Urinary bladder (tissue), 4 donors: ENCODE results near the gene ASF1B. TPM values are rescaled to one million over a fixed set of nuclear protein-coding genes. Genes with fewer than 3 reads are reported as not detected.
"Not testable (repeated sequence)": the region's sequence is repeated elsewhere in the genome, so short reads cannot be mapped to it uniquely, and the experiment has no call there.

Experiments used
- DNase-seq: peaks from one replicate; pipeline ENCODE4 v3.0.0-alpha.2; 2015; ENCODE audit errors: extremely low spot score
- H3K27ac ChIP-seq: one replicate; pipeline ENCODE4 v1.5.1; 2013; ENCODE audit warnings: low read depth, mild to moderate bottlenecking, moderate library complexity
- H3K36me3 ChIP-seq: one replicate; pipeline ENCODE4 v1.6.1; 2013; ENCODE audit warnings: mild to moderate bottlenecking, moderate library complexity; ENCODE audit not compliant: insufficient read depth
- H3K4me1 ChIP-seq: one replicate; pipeline ENCODE4 v1.6.1; 2013; ENCODE audit warnings: mild to moderate bottlenecking, moderate library complexity; ENCODE audit not compliant: insufficient read depth
- H3K4me3 ChIP-seq: one replicate; pipeline ENCODE4 v1.5.1; 2013; ENCODE audit warnings: low read depth, low read length
- WGBS: extraction: QIAGEN DNeasy Blood & Tissue Kit; methylation state at CpG from one replicate; pipeline ENCODE4 v1.1.7; 2013; 5-methylcytosine and 5-hydroxymethylcytosine counted together
- polyA plus RNA-seq: library from polyadenylated mRNA; stranded (reverse); fragments of 200-250 nt; gene quantifications from one replicate; pipeline ENCODE4 v1.2.3, GENCODE V29; 2013
- total RNA-seq: library from RNA; depleted of rRNA; stranded (reverse); fragments of >200 nt; gene quantifications from one replicate; pipeline ENCODE4 v1.2.3, GENCODE V29; 2014
- donor health status: healthy with polysubstance abuse.
- donor health status: healthy.

The ASF1B gene
- total RNA-seq (6.7 TPM), polyA plus RNA-seq (1.2 TPM)

DNA sequence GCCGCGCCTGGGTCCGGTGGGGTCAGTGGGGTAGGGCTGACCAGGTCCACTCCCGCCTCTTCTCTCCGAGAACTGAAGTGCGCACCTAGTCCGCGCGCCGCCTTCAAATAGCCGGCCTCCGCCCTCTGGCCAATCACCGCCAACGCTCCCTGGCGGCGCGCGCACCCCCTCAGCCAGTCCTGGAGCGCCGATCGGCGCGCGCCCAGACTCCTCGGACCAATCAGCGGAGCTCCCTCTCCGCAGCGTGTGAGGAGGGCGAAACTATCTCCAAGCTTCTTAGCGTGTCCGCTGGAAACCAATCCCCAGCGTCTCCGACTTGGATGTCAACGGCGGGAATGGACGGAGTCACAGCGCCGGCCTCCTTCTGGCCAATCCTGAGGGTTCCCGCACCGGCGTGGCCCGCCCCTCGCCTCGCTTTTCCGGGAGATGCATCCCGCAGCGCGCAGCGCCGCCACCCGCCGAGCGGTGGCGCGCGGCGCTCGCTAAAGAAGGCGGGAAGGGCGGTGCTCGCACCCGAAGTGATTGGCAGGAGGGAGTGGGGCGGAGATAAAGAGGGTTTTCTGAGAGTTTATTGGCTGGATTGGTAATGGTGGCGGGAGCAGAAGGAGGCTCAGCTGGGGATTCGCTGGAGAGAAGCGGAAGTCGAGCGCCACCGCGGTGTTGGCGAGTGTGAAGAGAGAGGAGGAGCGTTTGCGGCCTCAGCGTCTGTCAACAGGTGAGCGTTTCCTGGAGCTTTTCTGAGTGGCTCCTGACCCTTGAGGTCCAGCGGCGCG, at the start of gene ASF1B:
Gene ASF1B (minus strand): TSS at position 81 of the 773 bp plus-strand sequence. CDS start 133 bp downstream, outside the sequence.
- peak; percentile 99 for DNase-seq
- Histone ChIP-seq H3K4me1 (no peaks in the 10 kb centered on the region), H3K4me3 (peak within 1 kb of the TSS; percentile 53), H3K36me3 (no peaks in the 10 kb centered on the region), H3K27ac (peak within 1 kb of the TSS; percentile 89)
- WGBS = under 1% methylated on average over 78 of the region's 78 CpGs

DNA sequence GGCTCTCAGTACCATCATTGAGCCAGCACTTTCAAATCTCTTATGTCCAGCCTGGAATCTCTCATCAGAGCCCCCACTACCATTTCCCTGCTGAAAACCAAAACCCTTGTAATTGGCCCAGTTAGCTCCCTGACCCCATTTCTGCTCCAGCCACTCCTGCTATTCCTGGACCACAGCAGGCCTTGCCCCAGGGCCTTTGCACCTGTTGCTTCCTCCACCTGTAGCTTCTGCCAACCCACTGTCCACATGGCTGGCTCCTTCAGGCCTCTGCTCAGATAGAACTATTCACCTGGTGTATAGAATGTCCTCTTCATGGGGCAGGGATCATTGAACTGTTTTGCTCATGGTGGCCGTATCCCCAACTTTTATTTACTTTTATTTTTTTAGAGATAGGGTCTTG, 49.3 kb upstream of the ASF1B start:
- 95% methylated on average over 1 of the region's 1 CpG for WGBS
- not testable (repeated sequence) for H3K36me3 ChIP-seq, DNase-seq, H3K4me1 ChIP-seq, H3K4me3 ChIP-seq, H3K27ac ChIP-seq

DNA sequence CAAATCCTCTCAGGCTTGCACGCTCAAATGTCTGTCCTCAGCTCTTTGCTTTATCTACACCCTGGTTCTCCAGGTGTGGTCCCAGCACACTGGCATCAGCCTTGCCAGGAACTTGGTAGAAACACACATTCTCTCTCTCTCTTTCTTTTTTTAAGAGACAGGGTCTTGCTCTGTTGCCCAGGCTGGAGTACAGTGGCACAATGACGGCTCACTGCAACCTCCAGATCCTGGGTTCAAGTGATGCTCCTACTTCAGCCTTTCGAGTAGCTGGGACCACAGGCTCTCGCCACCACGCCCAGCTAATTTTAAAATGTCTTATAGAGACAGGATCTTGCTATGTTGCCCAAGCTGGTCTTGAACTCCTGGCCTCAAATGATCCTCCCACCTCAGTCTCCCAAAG, 48.8 kb upstream of the ASF1B start:
- Histone ChIP-seq H3K36me3 (no peaks in the 10 kb centered on the region), H3K4me3 (no peak overlapping the region), H3K4me1 (no peaks in the 10 kb centered on the region), H3K27ac (no peak overlapping the region)
- no peak for DNase-seq
- WGBS = 98% methylated on average over 5 of the region's 5 CpGs

DNA sequence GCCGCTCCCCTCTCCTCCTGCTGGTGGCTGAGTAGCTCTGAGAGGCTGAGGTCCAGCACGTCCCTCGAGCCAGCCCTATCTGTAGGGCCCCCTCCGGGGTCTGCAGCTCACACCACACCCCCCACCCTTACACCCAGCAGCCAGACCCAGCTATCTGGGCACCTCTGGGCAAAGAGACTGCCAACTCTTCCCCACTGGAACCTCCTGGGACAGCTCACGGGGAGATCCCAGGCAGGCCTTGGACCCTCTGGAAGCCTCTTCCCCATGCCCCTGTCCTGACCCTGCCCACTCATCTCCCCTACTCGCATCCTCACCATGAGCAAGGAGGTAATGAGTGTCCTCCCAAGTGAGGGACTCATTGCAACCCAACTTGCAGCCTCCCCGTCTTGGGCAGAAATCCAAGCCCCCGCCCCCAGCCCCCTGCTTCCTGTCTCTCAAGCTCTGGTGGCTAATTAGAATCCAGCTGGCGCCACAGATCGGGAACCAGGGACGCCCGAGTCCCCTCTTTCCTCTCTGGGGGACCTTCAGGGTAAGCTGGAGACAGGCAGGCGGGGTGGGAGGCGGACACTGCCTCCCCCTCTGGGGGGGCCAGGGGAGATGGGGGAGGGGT, 47.5 kb upstream of the ASF1B start:
- no peak overlapping the region for H3K27ac ChIP-seq
- no peak for DNase-seq
- whole genome bisulfite sequencing = 74% methylated on average over 14 of the region's 14 CpGs
- no peak overlapping the region for H3K4me3 ChIP-seq
- no peaks in the 10 kb centered on the region for H3K4me1 ChIP-seq
- H3K36me3 ChIP-seq = no peaks in the 10 kb centered on the region

DNA sequence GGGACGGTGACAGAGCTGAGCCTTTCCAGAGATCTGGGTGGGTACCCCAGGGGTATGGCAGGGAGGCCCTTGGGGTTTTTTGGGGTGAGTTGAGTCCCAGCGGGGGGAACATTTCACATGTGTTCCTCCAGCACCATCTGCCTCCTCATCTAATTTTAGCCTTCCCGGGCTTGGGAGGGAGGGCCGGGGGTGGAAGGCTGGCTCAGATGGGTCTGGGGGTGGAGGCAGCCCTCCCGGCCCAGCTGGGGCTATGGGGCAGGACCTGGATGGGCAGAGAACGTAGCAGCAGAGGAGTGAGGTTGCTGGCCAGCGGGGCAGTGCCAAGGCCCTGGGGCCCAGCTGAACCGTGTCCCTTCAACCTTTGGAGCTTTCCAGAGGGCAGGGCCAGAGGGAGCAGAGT, 46.1 kb upstream of the ASF1B start:
- H3K27ac ChIP-seq = no peak overlapping the region
- H3K4me3 ChIP-seq = no peak overlapping the region
- DNase-seq = no peak
- 78% methylated on average over 8 of the region's 8 CpGs for WGBS
- no peaks in the 10 kb centered on the region for H3K36me3 ChIP-seq
- H3K4me1 ChIP-seq = no peaks in the 10 kb centered on the region

DNA sequence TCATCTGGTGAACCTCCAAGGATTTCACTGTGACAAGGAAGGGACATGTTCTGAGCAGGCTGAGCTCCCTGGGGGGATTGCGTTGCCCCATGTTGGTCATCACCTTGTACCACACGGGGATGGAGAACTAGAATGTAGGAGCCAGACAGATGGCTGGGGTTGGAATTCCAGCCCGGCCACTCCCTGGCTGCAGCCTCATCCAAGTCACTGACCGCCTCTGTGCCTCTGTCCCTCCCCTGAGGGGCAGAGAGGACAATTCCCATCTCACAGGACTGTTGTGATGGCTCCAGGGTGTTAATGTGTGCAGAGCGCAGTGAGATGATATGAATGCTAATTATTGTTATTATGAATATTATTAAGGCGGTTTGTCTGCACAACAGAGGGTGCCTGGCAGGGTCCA, 45.5 kb upstream of the ASF1B start:
- 91% methylated on average over 6 of the region's 6 CpGs for WGBS
- Histone ChIP-seq H3K36me3 (no peaks in the 10 kb centered on the region), H3K4me3 (no peak overlapping the region), H3K27ac (no peak overlapping the region), H3K4me1 (no peaks in the 10 kb centered on the region)
- no peak for DNase-seq

DNA sequence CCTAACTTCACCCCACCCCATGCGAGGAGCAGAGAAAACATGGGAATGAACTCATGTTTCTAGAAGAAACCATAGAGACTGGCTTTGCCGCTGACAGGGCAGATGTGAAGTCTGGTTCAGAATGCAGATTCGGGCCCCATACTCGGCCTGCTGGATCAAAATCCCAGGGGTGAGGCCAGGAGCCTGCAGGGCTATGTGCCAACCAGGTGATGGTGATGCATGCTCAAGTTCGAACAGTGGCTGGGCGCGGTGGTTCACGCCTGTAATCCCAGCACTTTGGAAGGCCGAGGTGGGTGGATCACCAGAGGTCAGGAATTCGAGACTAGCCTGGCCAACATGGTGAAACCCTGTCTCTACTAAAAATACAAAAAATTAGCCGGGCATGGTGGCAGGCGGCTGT, 44.8 kb upstream of the ASF1B start:
- WGBS = 91% methylated on average over 12 of the region's 12 CpGs
- H3K4me3 ChIP-seq, H3K36me3 ChIP-seq, H3K4me1 ChIP-seq, H3K27ac ChIP-seq, DNase-seq: not testable (repeated sequence)

DNA sequence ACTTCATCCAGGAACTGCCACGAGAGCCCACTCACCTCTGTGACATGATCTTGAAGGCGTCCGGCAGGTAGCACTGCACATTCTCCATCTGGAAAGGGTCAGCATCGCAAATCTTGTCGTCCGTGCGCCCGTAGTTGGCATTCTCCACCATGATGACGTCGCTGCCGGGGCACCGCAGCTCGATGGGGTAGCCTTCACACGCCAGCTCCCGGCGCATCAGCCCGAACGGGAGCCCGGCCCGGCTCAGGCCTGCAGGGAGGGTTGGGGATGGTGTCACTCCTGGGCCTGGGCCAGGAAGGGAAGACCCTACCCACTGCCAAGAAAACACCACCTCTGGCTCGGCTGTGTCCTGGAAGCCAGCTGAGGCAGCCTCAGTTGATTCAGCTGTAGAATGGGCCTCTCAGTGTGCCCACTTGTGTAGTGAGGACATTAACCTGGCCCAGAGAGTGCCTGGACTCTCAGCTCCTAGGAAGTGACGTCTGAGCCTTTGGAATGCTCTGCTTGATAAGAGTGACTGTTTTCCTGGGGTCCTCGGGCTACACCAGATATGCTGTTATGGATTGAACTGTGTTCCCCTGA, 41.2 kb upstream of the ASF1B start:
- H3K4me1 ChIP-seq = no peaks in the 10 kb centered on the region
- H3K27ac ChIP-seq = no peak overlapping the region
- 86% methylated on average over 23 of the region's 23 CpGs for WGBS
- no peaks in the 10 kb centered on the region for H3K36me3 ChIP-seq
- DNase-seq = no peak
- no peak overlapping the region for H3K4me3 ChIP-seq

DNA sequence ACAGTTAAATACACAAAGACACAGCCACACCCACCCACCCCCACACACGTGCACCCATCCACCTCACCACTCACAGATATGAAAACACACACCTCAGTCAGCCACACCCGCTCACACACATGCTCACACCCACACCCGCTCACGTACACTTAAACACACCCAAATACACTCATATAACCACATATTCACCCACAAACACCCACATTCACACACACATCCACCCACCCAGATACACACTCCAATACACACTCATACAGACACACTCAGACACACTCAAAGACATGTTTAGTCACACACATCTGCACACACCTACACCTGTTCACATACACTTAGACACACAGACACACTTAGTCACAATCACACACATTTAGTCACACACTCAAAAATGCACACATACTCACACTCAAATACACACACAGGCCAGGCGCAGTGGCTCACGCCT, 39.0 kb upstream of the ASF1B start:
- DNase-seq = no peak
- Histone ChIP-seq H3K27ac (no peak overlapping the region), H3K4me1 (no peaks in the 10 kb centered on the region), H3K4me3 (no peak overlapping the region), H3K36me3 (no peaks in the 10 kb centered on the region)
- WGBS = 87% methylated on average over 6 of the region's 6 CpGs

DNA sequence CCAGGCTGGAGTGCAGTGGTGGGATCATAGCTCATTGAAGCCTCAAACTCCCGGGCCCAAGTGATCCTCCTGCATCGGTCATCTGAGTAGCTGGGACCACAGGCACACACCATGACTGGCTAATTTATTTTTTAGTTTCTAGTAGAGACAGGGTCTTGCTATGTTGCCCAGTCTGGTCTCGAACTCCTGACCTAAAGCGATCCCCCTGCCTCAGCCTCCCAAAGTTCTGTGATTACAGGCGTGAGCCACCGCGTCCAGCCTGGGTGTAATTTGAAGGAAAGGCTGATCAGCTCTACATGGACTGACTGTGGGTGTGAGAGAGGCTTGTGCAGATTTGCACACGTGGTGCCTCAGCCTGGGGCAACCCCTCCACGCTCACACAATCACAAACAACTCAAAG, 38.5 kb upstream of the ASF1B start:
- WGBS = 98% methylated on average over 9 of the region's 9 CpGs
- DNase-seq = no peak
- Histone ChIP-seq H3K4me3 (no peak overlapping the region), H3K27ac (no peak overlapping the region), H3K36me3 (no peaks in the 10 kb centered on the region), H3K4me1 (no peaks in the 10 kb centered on the region)

DNA sequence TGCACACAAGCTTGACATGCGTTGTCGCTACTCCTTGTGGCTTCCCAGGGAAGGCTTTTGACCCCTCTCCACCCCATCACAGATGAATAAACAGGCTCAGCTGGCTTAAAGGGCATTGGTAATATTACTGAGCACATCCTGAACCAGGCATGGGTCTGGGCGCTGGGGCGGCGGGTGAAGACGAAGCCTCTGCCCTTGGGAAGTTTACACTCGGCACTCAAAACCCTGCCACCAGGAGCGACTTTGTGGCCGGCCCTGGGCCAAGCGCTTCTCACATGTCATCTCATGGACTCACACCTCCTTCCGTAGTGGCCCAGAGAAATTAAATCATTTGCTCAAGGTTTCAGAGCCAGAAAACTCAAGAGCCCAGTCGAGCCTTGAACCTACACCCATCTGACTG, 32.6 kb upstream of the ASF1B start:
- Histone ChIP-seq H3K4me3 (no peak overlapping the region), H3K36me3 (no peaks in the 10 kb centered on the region), H3K4me1 (no peaks in the 10 kb centered on the region), H3K27ac (no peak overlapping the region)
- DNase-seq = no peak
- WGBS = 92% methylated on average over 12 of the region's 12 CpGs

DNA sequence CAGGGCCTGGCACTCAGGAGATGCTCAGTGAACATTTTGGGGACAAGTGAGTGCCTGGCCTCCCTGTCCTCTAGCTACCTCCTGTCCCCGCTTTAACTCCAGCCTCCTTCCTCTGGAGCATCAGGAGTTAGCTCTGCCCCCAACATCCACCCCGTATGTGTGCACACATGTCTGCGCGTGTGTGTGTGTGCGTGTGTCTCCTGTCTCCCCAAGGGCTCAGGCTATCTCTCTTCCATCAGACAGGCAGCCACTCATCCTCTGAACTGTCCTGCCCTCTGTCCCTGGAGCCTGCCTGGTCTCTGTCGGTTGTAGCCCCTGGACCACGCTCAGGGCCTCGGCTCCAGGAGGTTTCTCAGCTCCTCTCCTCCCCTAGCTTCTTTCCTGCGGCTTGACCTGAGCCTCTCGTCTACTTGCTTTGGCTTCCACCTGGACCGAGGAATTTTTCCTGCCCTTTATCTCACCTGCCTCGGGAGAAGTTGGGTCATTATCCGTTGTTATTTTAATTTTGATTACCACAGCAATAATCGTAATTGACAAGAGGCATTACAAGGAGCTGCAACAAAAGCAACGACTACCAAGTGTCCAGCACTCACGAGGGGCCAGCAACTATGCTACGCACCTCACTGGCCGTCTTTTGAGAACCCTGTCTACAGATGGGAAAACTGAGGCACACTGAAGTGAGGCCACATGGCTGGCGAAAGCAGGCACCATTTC, 32.0 kb upstream of the ASF1B start:
- DNase-seq = no peak
- Histone ChIP-seq H3K36me3 (no peaks in the 10 kb centered on the region), H3K4me1 (no peaks in the 10 kb centered on the region), H3K4me3 (no peak overlapping the region), H3K27ac (no peak overlapping the region)
- WGBS = 81% methylated on average over 19 of the region's 19 CpGs

DNA sequence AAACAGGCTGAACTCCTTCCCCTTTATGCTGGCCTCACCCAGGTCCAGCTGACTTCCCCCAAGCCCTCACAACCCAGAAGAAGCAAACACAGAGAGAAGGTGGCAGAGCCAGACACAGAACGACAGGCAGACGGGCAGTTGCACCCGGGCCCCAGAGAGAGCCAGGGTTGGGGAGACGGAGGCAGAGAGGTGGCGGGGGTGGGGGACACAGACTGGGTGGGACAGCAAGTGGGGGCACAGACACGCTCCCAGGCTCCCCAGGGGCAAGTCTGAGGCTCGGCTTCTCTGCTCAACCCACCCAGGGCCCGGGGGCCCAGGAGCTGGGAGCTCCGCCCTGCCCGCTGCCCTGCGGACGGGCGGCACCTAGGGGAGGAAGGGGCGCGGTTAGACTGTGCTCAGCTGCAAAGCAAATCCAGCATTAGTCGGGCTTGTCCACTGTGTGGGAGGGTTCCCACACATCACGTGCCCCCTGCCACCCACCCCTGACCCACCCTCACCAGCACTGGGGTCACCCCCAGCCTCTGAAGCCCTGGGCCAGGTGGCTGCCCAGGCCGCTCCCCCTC, 31.3 kb upstream of the ASF1B start:
- Histone ChIP-seq H3K4me1 (no peaks in the 10 kb centered on the region), H3K4me3 (no peak overlapping the region), H3K27ac (no peak overlapping the region), H3K36me3 (no peaks in the 10 kb centered on the region)
- 56% methylated on average over 18 of the region's 18 CpGs for WGBS
- no peak for DNase-seq
